K562 (cell line): Measurements from ENCODE around the gene NRAP. TPM values are rescaled to one million over a fixed set of nuclear protein-coding genes. Genes with fewer than 3 reads are reported as not detected.

Experiments used
- ATAC-seq: fragments of 200-7000 bp; cut with Tn5 transposase; 3 replicates; pipeline ENCODE4 v1.9.1; 2020; ENCODE audit warnings: moderate library complexity
- BruUV-seq: library from RNA; stranded (reverse); fragments of 400-500 nt; replicated peaks from 2 replicates; lab custom pipeline; 2021; lab: Mats Ljungman, UMichigan
- CTCF ChIA-PET: fragments of 300-600 bp; formaldehyde crosslinking; extraction: SDS; loops from one replicate; lab custom pipeline; 2021; ENCODE audit warnings: low intra/inter-chr PET ratio; lab: Yijun Ruan, JAX
- POLR2A ChIA-PET: fragments of 300-600, 350-650 bp; sonication (Branson Sonifier 250); formaldehyde crosslinking; extraction: SDS; loops from one replicate; lab custom pipeline; 2021; ENCODE audit warnings: antibody characterized with exemption, inconsistent platforms; lab: Yijun Ruan, JAX
- DNase-seq, 4 experiments: peaks; one replicate each; pipeline versions ENCODE4 v3.0.0 to v3.0.0-alpha.2; 2011 to 2018; ENCODE audit warnings: low spot score in 3 of 4, mixed read lengths in 3 of 4; ENCODE audit errors: extremely low read depth in 1 of 4
- FAIRE-seq: peaks from 2 replicates; lab custom pipeline; 2011; peaks lifted over from hg19 to GRCh38; lab: Jason Lieb, UNC
- H2AFZ ChIP-seq: 2 replicates; pipeline ENCODE4 v1.6.0; 2011; ENCODE audit warnings: low read depth, low read length, control low read depth, inconsistent platforms
- H3K27ac ChIP-seq: fragments of 200-600 bp; 3 replicates; pipeline ENCODE4 v1.8.0; 2011; ENCODE audit warnings: low read depth, mild to moderate bottlenecking, control low read depth, inconsistent platforms, low read length, moderate library complexity, mixed read lengths; ENCODE audit errors: extremely low read depth
- H3K27me3 ChIP-seq, 2 experiments: fragments of 300-600 bp in 1 of 2; 2 replicates in 1 of 2; 3 replicates in 1 of 2; pipeline versions ENCODE4 v1.6.0 to v1.8.0; 2011; ENCODE audit warnings: inconsistent platforms in 2 of 2, low read length in 2 of 2, mild to moderate bottlenecking in 1 of 2, mixed read lengths in 1 of 2, moderate library complexity in 1 of 2; ENCODE audit not compliant: control insufficient read depth in 2 of 2, insufficient read depth in 2 of 2
- H3K36me3 ChIP-seq: fragments of 300-600 bp; 3 replicates; pipeline ENCODE4 v1.8.0; 2011; ENCODE audit warnings: mild to moderate bottlenecking, low read length, inconsistent platforms; ENCODE audit not compliant: control insufficient read depth, insufficient read depth
- H3K4me1 ChIP-seq, 2 experiments: fragments of 200-600 bp in 1 of 2; replicated peaks in 1 of 2; 2 replicates in 1 of 2; 3 replicates in 1 of 2; pipeline versions ENCODE4 v1.5.1 to v1.8.0; 2011; ENCODE audit warnings: inconsistent platforms in 2 of 2, low read length in 2 of 2, mild to moderate bottlenecking in 1 of 2, mixed read lengths in 1 of 2, moderate library complexity in 1 of 2; ENCODE audit not compliant: control insufficient read depth in 2 of 2, insufficient read depth in 2 of 2
- H3K4me2 ChIP-seq: 2 replicates; pipeline ENCODE4 v1.6.1; 2011; ENCODE audit warnings: low read length, control low read depth, inconsistent platforms, mixed read lengths; ENCODE audit not compliant: insufficient read depth
- H3K4me3 ChIP-seq: fragments of 200-600 bp; sonication (generic), shearing (Covaris generic); 2 replicates; pipeline ENCODE4 v1.5.1; 2016; ENCODE audit warnings: control low read depth, inconsistent platforms
- H3K79me2 ChIP-seq: fragments of 200-600 bp; 3 replicates; pipeline ENCODE4 v1.8.0; 2011; ENCODE audit warnings: low read length, inconsistent platforms; ENCODE audit not compliant: control insufficient read depth, insufficient read depth
- H3K9ac ChIP-seq, 2 experiments: 2 replicates each; pipeline versions ENCODE4 v1.6.0 to v1.6.1; 2011; ENCODE audit warnings: low read depth in 2 of 2, low read length in 2 of 2, control low read depth in 1 of 2, inconsistent platforms in 1 of 2, mild to moderate bottlenecking in 1 of 2, mixed read lengths in 1 of 2; ENCODE audit not compliant: insufficient read depth in 1 of 2
- H3K9me1 ChIP-seq: one replicate; pipeline ENCODE4 v1.6.0; 2011; ENCODE audit warnings: inconsistent platforms, mild to moderate bottlenecking, low read length, moderate library complexity; ENCODE audit not compliant: control insufficient read depth, insufficient read depth
- H3K9me3 ChIP-seq: replicated peaks from 2 replicates; pipeline ENCODE4 v1.5.1; 2011; ENCODE audit warnings: low read depth, low read length, inconsistent platforms; ENCODE audit not compliant: control insufficient read depth, insufficient read depth
- H4K20me1 ChIP-seq: replicated peaks from 2 replicates; pipeline ENCODE4 v1.6.1; 2011; ENCODE audit warnings: low read length, inconsistent platforms, mixed read lengths; ENCODE audit not compliant: control insufficient read depth, insufficient read depth
- PRMT5 ChIP-seq: sonication (generic); formaldehyde crosslinking; IDR thresholded peaks from 2 replicates; pipeline ENCODE4 v1.5.0; 2020; ENCODE audit warnings: missing genetic modification reagents
- RBM39 ChIP-seq: fragments of 200-400 bp; formaldehyde crosslinking; optimal IDR thresholded peaks from 2 replicates; pipeline ENCODE3; 2018; ENCODE audit warnings: low read depth, low read length
- SMARCB1 ChIP-seq: IDR thresholded peaks from 2 replicates; pipeline ENCODE4 v1.6.1; 2011; ENCODE audit warnings: improper control_type of control experiment, low read depth; ENCODE audit not compliant: insufficient read length
- ZNF232 ChIP-seq: sonication (generic); formaldehyde crosslinking; IDR thresholded peaks from 2 replicates; pipeline ENCODE4 v1.8.0; 2022; ENCODE audit warnings: mild to moderate bottlenecking, missing genetic modification reagents
- WGBS: fragments of 100-300 bp; shearing (Covaris generic); methylation state at CpG from one replicate; pipeline ENCODE4 v1.1.6; 2016; ENCODE audit warnings: low coverage, mixed read lengths; ENCODE audit not compliant: insufficient coverage; ENCODE audit errors: missing lambda C conversion rate; 5-methylcytosine and 5-hydroxymethylcytosine counted together
- in situ Hi-C: fragments of 300-500 bp; cut with MboI; formaldehyde crosslinking; loops from 4 replicates; pipeline ENCODE4 v1.15.0; 2018; ENCODE audit warnings: inconsistent platforms, mixed read lengths
- intact Hi-C: fragments of 100-400 bp; cut with micrococcal nuclease; formaldehyde crosslinking; loops from 2 replicates; pipeline ENCODE4 v1.14.2; 2022
- polyA plus RNA-seq, 8 experiments: library from polyadenylated mRNA; depleted of rRNA in 4 of 8; stranded (reverse) in 5 of 8; unstranded in 3 of 8; fragments of >200 nt; fragmentation: Nextera tagmentation in 2 of 8; fragmentation: Illumina TruSeq in 1 of 8; extraction: Ambion mirVana in 2 of 8; extraction: Trizol in 1 of 8; gene quantifications; 2 replicates each; pipeline versions ENCODE4 v1.2.1 to v1.2.3, GENCODE V29; 2011 to 2014; ENCODE audit warnings: inconsistent platforms in 1 of 8, missing spikeins in 1 of 8
- total RNA-seq, 7 experiments: library from RNA; depleted of rRNA in 6 of 7; stranded (reverse); fragments of >200 nt in 6 of 7; fragmentation: Illumina TruSeq in 2 of 7; extraction: Trizol in 2 of 7; gene quantifications; 2 replicates each; pipeline versions ENCODE4 v1.2.1 to v1.2.3, GENCODE V29; 2011 to 2021; ENCODE audit warnings: low replicate concordance in 1 of 7
- TF ChIP-seq, protein P1 (sequence below): fragments of 450-650 bp; IDR thresholded peaks from one replicate; pipeline ENCODE4 v1.6.1; 2018; ENCODE audit warnings: mild to moderate bottlenecking, moderate library complexity; ENCODE audit not compliant: partially characterized antibody
- TF ChIP-seq, protein P2 (sequence below): fragments of 250-450 bp; sonication (Bioruptor Pico); IDR thresholded peaks from 2 replicates; pipeline ENCODE4 v1.5.0; 2021; ENCODE audit warnings: mild to moderate bottlenecking, borderline replicate concordance
- TF ChIP-seq, protein P3 (sequence below): sonication (generic); formaldehyde crosslinking; IDR thresholded peaks from 2 replicates; pipeline ENCODE4 v1.8.1; 2023; ENCODE audit warnings: mild to moderate bottlenecking, missing genetic modification reagents
- TF ChIP-seq, protein P4 (sequence below): fragments of 450-650 bp; IDR thresholded peaks from 2 replicates; pipeline ENCODE4 v1.6.1; 2016; ENCODE audit warnings: low read depth

The NRAP gene
- total and polyA plus RNA-seq, 9 of the 15 experiments (the other 6 are each of a cell fraction or from before 2014, with no cell fraction given): not detected

DNA sequence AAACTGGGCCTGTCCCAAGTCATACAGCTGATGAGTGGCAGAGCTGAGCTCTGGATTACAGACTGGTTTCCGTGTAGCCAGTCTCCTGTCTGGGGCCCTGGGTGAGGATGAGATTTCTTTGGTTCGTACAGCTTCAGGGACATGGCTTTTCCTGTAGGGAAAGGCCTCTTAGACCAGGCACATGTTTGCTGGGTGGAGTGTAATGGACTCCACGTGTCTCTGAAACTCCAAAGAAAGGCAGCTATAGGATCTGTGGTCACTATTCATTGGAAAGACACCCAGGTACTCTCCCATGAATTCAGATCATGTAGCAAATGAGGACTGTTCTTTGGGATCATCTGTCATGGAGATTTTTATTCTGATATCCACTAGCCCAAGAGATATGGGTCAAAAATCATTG is 108.6 kb downstream of the NRAP start:
- no peak for FAIRE-seq
- Histone ChIP-seq H3K27ac (no peak overlapping the region), H3K4me3 (no peak overlapping the region), H3K9me3 (no peaks in the 10 kb centered on the region), H3K36me3 (no peaks in the 10 kb centered on the region), H3K9ac (no peak overlapping the region), H3K79me2 (no peaks in the 10 kb centered on the region), H3K9me1 (no peaks in the 10 kb centered on the region), H3K4me1 (peaks cover 0 to 13% of the 10 kb centered on the region in 2 experiments; a peak in 3 of 5 replicates), H3K4me2 (no peak overlapping the region), H3K27me3 (no peaks in the 10 kb centered on the region), H2AFZ (no peak overlapping the region), H4K20me1 (no peaks in the 10 kb centered on the region)
- 39% methylated on average over 3 of the region's 3 CpGs for WGBS
- ChIA-PET CTCF (no interaction called here), POLR2A (no interaction called here)
- no peak for ATAC-seq
- no peak for DNase-seq
- intact Hi-C loops (no loop called here), in situ Hi-C loops (no loop called here)
- BruUV-seq: no TSS peak
- TF ChIP-seq, protein P1, sequence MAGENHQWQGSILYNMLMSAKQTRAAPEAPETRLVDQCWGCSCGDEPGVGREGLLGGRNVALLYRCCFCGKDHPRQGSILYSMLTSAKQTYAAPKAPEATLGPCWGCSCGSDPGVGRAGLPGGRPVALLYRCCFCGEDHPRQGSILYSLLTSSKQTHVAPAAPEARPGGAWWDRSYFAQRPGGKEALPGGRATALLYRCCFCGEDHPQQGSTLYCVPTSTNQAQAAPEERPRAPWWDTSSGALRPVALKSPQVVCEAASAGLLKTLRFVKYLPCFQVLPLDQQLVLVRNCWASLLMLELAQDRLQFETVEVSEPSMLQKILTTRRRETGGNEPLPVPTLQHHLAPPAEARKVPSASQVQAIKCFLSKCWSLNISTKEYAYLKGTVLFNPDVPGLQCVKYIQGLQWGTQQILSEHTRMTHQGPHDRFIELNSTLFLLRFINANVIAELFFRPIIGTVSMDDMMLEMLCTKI: no peak
- TF ChIP-seq SMARCB1 (no peak), ZNF232 (CRISPR knock-in tag) (no peak), RBM39 (no peak), PRMT5 (CRISPR knock-in tag) (no peak)
- TF ChIP-seq, protein P2, sequence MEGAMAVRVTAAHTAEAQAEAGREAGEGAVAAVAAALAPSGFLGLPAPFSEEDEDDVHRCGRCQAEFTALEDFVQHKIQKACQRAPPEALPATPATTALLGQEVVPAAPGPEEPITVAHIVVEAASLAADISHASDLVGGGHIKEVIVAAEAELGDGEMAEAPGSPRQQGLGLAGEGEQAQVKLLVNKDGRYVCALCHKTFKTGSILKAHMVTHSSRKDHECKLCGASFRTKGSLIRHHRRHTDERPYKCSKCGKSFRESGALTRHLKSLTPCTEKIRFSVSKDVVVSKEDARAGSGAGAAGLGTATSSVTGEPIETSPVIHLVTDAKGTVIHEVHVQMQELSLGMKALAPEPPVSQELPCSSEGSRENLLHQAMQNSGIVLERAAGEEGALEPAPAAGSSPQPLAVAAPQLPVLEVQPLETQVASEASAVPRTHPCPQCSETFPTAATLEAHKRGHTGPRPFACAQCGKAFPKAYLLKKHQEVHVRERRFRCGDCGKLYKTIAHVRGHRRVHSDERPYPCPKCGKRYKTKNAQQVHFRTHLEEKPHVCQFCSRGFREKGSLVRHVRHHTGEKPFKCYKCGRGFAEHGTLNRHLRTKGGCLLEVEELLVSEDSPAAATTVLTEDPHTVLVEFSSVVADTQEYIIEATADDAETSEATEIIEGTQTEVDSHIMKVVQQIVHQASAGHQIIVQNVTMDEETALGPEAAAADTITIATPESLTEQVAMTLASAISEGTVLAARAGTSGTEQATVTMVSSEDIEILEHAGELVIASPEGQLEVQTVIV (CRISPR knock-in tag): no peak
- TF ChIP-seq, protein P3, sequence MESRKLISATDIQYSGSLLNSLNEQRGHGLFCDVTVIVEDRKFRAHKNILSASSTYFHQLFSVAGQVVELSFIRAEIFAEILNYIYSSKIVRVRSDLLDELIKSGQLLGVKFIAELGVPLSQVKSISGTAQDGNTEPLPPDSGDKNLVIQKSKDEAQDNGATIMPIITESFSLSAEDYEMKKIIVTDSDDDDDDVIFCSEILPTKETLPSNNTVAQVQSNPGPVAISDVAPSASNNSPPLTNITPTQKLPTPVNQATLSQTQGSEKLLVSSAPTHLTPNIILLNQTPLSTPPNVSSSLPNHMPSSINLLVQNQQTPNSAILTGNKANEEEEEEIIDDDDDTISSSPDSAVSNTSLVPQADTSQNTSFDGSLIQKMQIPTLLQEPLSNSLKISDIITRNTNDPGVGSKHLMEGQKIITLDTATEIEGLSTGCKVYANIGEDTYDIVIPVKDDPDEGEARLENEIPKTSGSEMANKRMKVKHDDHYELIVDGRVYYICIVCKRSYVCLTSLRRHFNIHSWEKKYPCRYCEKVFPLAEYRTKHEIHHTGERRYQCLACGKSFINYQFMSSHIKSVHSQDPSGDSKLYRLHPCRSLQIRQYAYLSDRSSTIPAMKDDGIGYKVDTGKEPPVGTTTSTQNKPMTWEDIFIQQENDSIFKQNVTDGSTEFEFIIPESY: no peak
- TF ChIP-seq, protein P4, sequence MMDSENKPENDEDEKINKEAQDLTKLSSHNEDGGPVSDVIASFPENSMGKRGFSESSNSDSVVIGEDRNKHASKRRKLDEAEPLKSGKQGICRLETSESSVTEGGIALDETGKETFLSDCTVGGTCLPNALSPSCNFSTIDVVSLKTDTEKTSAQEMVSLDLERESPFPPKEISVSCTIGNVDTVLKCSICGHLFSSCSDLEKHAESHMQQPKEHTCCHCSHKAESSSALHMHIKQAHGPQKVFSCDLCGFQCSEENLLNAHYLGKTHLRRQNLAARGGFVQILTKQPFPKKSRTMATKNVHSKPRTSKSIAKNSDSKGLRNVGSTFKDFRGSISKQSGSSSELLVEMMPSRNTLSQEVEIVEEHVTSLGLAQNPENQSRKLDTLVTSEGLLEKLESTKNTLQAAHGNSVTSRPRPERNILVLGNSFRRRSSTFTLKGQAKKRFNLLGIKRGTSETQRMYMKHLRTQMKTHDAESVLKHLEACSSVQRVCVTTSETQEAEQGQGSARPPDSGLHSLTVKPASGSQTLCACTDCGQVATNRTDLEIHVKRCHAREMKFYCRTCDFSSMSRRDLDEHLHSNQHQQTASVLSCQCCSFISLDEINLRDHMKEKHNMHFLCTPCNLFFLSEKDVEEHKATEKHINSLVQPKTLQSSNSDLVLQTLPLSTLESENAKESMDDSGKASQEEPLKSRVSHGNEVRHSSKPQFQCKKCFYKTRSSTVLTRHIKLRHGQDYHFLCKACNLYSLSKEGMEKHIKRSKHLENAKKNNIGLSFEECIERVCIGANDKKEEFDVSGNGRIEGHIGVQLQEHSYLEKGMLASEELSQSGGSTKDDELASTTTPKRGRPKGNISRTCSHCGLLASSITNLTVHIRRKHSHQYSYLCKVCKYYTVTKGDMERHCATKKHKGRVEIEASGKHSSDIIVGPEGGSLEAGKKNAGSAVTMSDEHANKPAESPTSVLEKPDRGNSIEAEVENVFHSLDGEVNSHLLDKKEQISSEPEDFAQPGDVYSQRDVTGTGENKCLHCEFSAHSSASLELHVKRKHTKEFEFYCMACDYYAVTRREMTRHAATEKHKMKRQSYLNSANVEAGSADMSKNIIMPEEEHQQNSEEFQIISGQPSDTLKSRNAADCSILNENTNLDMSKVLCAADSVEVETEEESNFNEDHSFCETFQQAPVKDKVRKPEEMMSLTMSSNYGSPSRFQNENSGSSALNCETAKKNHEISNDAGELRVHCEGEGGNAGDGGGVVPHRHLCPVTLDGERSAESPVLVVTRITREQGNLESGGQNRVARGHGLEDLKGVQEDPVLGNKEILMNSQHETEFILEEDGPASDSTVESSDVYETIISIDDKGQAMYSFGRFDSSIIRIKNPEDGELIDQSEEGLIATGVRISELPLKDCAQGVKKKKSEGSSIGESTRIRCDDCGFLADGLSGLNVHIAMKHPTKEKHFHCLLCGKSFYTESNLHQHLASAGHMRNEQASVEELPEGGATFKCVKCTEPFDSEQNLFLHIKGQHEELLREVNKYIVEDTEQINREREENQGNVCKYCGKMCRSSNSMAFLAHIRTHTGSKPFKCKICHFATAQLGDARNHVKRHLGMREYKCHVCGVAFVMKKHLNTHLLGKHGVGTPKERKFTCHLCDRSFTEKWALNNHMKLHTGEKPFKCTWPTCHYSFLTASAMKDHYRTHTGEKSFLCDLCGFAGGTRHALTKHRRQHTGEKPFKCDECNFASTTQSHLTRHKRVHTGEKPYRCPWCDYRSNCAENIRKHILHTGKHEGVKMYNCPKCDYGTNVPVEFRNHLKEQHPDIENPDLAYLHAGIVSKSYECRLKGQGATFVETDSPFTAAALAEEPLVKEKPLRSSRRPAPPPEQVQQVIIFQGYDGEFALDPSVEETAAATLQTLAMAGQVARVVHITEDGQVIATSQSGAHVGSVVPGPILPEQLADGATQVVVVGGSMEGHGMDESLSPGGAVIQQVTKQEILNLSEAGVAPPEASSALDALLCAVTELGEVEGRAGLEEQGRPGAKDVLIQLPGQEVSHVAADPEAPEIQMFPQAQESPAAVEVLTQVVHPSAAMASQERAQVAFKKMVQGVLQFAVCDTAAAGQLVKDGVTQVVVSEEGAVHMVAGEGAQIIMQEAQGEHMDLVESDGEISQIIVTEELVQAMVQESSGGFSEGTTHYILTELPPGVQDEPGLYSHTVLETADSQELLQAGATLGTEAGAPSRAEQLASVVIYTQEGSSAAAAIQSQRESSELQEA: no peak
